Hematopoietic multipotent progenitor cell (in vitro differentiated cells): ENCODE measurements around the gene TMEM218. TPM values are rescaled to one million over a fixed set of nuclear protein-coding genes. Genes with fewer than 3 reads are reported as not detected.

Experiments
- DNase-seq, 3 donors: peaks; one replicate each; pipeline ENCODE4 v3.0.0-alpha.2; 2011 to 2015; ENCODE audit warnings: low read depth in 2 of 3, low spot score in 2 of 3
- total RNA-seq: library from RNA; depleted of rRNA; stranded (reverse); fragments of >200 nt; gene quantifications from one replicate; pipeline ENCODE4 v1.2.3, GENCODE V29; 2012

TMEM218 gene
- total RNA-seq: 38.2 TPM

DNA sequence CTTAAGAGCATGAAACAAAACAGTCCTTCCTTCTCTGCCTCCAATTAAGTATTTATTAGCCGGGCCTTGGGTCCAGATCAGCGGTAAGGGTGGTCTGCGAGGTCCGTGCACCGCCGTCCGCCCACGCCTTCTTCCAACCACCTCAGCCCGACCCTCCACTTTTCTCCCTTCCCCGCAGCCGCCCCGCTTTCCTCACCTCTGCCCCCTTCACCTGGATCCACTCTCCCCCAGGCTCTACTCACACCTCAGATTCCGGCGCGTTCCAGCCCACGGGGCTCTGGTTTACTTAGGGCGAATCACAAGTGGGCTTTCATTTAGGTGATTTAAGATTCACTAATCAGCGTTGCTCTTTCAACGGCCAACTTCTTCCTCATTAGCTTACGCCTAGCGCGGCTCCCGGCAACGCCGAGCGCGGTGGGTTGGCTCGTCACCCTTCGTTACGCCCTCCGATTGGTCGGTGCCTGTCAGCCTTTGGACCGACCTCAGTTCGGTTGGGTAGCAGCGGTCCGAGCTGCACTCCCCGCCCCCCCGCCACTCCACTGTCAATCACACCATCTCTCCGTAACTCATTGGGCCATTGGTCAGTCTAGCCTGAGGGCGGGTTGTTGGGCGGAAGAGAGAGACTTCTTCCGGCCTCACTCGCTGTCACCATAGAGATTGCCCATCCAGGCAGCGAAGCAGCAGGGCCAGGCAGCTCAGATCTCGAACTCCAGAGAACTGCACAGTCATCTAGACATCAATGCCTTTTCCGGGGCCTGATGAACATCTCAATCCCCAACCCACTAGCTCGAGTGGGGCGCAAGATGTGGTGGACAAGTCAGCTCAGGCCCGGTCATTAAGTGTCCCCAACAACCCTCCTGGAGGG is at the start of gene TMEM218:
Gene TMEM218 (minus strand): TSS at position 284 of the 865 bp plus-strand sequence. CDS start 9,385 bp downstream, outside the sequence.
- DNase-seq: peak; percentile 94 to 99 (median 99)

DNA sequence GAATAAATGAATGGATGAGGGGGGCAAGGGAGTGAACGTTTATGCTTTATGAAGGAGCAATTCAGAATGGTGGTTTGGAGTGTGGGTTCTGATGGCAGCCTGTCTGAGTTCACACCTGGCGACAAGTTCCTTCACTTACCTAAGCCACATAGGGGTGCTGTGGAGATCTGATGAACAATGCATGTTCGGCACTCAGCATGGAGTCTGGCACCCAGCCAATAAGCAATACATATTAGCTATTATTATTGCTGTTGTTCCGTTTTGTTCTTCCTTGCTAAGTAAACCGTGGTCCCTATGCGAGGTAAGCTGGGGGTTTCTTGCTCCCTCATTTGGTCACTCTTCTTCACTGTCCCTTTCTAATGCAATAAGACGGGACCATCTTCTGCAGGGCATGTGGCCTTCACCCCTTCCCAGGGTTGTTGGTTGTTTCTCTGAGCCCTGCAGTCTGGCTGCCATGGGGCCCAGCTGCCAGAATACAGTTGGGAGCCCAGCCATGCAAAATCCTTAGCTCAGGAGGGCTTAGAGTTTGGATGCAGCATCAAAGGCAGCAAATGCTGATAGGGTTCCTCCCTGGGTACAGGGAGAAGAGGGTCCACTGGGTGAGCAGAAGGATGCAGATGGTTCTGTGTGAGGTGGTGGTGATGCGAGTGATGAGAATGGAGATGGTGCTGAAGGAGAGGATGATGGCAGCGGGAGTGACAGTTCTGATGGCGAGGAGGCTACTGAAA is 46.7 kb upstream of the TMEM218 start:
- no peak for DNase-seq

DNA sequence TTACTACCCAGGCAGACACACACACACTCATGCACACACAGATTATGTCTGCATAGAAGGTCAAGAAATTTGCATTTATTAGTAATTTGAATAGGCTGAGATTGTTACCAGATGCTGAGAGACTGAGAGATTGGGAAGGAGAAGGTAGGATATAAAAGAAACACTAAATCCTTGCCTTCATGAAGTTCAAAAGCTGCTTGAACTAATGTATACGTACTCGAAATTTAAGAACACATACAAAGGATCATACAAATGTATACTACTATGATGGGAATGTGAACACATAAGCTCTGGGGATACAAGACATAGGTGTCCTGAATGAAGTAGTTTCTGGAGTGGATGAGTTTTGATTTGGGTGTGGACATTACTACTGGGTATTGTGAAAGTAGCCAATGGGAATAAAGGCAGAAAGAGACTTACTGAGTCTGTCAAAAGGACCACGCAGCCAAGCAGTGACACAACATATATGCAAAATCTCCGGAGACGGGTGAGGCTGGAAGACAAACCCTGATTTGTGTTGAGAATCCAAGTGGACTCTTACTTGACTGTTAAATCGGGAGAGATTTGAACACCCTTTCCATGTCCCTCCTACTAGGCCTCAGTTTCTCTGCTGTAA is 45.8 kb upstream of the TMEM218 start:
- no peak for DNase-seq

DNA sequence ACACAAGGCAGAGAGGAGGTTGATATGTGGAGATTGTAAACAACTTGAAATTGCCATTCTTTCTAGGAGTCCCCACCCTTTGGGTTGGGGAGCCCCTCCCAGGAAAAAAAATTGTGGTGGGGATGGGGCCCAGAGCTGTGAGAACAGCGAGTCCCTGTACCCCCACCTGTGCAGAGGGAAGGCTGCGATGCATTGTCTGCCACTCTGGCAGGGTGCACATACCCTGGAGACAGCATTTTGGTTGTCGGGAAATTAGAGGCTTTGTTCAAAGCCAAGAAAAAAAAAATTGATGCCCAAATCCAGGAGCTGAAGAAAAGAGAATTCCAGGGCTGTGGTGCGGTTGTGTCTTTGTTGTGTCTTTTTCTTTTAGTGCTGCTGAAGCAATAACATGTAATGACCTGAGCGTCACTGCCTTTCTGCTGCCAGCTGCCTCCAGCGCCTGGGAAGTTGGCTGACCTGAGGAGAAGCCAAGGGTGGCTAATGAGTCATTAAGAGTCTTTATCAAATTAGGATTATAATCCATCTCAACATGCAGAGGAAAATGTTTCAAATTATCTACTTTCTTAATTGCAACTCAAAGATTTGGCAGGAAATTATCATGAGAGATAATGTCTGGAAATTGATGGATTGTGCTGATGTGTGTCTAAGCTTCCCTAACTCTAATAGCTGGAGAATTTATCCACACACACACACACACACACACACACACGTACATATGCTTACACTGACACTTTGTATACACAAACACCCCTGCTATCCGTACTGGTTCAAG is 45.1 kb upstream of the TMEM218 start:
- no peak for DNase-seq

DNA sequence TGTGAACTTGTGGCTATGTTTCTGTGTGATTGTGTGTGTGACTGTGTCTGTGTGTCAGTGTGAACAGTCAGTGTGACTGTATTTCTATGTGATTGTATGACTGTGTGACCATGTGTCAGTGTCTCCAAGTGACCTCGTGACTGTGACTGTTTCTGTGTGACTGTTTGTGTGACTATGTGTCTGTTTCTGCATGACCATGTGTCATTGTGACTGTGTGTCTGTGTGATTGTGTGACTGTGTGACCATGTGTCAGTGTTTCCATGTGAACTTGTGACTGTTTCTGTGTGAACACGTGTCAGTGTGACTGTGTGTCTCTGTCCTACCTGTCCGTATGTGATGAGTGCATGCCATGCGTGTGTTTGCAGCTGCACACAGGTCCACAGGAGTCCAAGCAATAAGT is 44.3 kb upstream of the TMEM218 start:
- DNase-seq: no peak

DNA sequence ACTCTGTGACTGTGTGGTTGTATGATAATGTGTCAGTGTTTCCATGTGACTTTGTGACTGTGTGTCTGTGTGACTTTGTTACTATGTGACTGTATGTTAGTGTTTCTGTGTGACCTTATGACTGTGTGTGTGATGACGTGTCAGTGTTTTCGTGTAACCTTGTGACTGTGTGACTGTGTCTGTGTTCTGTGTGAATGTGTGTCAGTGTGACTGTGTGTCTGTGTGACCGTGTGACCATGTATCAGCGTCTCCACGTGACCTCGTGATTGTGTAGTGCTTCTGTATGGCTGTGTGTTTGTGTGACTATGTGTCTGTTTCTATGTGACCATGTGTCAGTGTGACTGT is 43.6 kb upstream of the TMEM218 start:
- no peak for DNase-seq

DNA sequence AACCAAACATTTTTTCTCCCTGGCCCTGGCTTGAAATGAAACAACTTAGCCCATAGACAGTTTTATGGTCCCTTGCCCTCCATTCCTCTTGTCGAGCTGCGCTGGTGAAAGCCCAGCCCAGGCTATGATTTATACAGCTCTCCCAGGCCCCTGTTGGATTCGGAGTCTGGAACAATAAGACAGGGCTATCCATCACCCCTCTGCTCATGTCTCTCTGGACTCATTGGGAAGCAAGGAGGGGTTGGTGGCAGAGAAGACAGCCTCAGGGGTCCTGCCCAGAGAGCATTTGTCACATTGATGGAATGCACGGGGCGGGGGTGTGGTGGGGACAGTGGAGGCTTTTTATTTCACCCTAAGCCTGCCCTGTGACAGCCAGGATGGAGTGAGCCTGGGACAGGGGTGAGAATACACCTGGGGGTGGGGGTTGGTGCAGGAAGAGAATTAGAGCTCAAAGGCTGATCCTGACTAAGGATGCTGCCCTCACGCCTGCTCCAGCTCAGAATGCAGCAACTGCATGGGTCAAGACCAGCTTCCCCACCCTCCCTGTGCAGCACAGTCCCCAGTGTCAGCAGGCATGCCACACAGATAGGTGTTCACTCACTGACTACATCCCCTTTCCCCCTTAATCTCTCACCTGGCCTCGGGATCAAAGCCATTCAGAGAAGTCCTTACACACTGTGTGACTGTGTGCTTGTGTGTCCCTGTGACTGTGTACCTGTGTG is 43.1 kb upstream of the TMEM218 start:
- no peak for DNase-seq

DNA sequence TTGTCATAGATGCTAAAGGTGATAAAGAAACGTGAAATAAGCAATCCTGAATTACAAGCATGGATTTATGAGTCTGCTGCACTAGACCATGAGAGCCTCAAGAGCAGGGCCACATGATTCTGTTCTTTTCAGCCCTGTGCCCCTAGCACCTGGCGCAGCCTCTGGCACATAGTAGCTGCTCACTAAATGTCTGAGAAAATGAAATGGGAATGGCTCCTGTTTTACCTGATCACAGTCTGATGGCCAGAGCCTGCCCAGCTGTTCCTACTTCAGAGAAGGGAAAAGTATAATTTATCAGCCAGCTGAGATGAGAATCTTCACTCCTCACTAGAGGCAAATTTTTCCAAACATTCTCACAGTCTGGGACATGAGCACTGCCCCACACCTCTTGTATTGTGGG is 42.4 kb upstream of the TMEM218 start:
- DNase-seq: no peak

DNA sequence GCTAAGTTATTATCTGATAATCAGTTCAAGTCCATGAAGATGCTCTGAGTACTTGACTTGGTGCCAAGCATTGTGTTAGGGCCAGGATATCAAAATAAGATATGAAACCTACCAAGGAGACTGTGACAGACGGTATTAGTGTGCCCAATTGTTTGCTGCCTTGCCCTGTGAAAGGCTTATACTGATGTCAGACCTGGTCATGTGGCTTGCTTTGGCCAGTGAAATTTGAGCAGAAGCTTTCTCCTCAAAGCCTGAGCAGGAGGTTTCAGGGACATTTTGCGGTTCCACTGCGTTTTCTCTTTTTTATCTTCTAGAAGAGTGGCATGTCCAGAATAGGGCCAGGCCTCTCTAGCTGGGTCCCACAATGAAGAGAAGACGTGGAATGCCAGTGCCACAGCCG is 37.3 kb upstream of the TMEM218 start:
- DNase-seq: no peak

DNA sequence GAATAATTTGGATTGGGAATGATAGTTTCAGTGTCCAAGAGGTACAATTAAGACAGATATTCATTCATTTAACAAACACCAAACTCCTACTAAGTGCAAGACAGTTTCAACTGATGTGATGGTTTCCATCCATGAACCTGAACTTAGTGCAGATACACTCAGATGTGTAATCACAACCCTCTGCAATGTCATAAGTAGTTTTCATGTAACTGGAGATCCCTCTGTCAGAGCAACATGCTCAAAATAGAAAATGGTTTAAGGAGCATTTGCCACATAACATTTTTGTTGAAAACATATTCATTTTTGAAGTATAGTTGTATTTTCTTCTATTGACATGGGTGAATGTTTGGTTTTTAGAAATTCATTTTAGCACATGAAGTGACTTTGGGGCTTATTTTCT is 36.6 kb upstream of the TMEM218 start:
- DNase-seq: no peak

DNA sequence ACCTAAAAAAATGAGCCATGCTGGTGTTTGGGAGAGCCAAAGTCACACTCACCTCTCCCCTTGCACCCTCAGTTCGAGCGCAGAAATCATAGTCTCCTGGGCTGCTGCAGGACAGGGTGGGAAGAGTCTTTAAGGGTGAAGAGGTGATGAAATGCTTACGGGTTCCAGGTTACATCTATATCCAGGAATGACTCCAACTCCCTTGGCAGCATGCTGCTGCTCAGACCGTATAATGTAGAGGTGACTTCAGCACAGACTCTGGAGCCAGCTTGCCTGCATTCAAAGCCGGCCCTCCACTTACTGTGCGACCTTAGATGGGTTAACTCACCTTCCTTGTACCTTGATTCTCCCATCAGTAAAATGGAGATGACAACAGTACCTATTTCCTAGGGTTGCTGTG is 35.9 kb upstream of the TMEM218 start:
- no peak for DNase-seq

DNA sequence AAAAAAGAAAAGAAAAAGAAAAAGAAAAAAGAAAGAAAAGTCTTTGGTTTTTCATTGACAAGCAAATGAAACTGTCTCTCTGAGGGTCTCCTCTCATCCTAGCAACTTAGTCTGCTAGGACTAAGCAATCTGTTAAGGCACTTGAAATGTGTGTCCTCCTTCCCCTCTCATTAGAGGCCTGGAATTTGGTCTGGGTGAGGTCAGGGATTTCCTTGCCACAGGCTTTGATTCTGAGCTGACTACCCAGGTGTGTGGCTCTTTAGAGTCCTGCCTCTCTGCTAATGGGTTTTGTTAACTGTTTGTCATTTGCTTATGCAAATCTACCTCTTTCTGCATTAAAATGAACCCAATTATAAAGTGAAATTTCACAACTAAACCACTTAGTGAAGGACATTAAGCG is 34.8 kb upstream of the TMEM218 start:
- DNase-seq: no peak

DNA sequence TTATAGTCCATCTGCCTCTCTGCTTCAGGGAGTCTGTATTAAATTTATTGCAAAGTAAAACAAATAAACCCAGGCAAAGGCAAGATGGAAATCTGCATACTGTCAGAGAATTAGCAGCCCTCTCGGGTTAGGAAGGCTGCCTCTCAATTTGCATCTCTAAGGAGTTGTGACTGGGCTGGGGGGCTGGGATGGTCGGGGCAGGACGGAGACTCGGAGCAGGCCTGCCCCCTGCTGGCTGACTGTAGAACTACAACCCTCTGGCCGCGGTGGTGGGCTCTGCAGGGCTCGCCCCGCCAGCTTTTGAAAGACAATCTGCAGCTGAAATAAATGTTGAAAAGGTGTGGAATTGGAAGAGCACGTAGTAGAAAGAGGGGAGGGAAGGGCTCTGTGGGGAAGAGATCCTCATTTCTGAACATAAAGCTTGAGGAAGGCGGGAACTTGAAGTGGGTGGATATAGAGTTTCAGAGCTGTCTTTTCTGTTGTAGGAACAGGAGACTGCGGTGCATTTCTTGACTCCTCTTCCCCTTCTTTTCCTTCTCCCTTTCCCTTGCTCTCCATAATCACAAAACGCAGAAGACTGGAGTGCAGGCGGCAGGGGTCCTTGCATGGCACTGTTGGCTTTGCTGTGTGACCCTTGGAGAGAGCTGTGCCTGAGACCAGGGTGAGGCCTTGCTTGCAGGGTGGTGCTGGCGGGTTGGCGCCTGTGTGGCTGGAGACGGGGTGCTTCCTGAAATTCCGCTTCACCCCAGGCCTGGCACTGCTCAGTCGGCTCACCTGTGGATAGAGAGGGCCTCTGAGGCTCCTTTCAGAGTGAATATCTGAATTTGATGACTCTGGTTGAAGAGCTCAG is 30.5 kb upstream of the TMEM218 start:
- peak; percentile 40 to 55 (median 42) for DNase-seq

DNA sequence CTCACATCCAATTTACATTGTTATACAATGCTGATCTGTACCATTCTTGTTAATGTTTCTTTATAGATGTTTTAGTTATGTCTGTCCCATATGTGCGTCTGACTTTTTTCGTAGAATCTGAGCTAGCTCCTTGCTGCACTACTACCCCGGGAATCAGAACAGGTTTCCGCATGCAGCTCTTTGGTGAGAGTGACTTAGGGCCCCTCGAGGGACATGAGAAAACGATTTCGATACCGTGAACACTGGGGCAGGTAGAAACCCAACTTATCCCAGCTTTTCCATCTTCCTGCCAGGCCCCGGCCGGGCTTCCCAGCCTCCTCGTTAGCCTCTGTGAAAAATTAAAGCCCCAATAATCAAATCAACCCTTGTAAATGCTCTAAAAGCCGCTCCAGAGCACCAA is 29.8 kb upstream of the TMEM218 start:
- no peak for DNase-seq

DNA sequence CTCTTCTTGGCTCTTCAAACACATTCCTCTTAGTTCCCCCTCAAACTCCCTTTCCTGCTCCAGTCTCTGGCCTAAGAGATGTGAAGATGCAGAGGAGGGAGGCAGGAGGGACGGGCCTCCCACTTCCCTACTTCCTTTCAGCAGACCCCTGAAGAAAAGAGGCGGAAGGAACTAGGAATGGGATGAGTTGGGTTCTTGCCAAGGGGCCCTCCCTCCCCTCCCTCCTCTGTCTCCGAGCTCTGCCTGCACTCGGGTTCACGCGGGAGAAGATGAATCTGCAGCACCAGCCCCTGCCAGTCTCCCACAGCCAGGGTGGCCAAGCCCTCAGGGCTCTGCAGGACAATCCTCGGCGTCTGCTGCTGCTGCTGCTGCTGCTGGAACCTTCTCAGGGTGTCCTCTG is 28.8 kb upstream of the TMEM218 start:
- no peak for DNase-seq

DNA sequence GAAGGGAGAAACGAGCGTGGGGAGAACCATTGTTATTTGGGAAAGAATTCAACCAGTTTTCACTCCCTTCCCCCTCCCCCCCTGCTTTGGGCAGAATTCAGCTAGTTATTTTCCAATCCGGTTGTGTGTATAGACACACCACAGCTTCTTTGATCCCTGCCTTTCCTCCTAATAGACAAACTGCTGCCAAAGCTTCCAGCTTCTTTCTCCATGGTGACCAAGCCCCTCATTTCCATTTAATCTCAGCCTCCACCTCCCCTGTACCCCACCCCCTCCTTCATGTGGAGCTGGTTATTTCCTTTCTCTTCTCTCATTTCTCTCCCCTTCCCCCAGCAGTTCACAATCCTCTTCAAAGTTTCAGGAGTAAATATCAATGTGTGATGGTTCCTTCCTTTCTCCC is 28.4 kb upstream of the TMEM218 start:
- DNase-seq: no peak

DNA sequence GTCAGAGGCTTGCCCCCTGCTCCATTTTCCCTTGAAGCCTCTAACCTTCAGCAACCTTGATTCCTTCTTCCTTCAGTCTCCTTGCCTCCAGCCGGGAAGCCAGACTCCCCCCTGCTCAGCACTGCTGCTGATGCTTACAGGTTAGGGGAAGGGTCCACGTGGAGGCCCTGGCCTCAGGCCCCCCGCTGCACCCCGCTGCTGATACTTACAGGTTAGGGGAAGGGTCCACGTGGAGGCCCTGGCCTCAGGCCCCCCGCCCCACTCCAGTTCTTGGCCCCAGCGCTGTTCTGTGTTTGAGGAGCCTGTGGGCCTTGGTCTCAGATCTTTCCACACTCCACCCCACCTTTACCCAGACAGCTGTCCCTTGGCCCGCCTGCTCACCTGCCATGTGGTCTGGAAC is 27.5 kb upstream of the TMEM218 start:
- no peak for DNase-seq

DNA sequence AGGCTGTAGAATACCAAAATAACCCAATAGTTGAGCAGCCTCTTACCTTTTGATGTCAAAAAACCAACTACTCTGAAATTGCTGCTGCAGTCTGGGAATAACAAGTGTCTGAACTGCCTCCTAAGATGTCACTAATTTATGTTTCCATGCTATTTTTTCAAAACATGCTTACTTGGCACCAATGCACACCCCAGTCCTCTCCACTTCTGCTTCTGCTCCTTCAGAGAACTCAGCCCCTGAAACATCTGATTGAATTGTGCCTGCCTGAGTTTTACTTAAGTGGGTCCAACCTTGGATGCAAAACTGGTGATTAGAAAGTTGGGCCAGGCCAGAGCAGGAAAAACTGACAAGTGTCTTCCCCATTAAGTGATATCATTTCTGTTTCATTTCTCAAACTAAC is 24.6 kb upstream of the TMEM218 start:
- DNase-seq: no peak

DNA sequence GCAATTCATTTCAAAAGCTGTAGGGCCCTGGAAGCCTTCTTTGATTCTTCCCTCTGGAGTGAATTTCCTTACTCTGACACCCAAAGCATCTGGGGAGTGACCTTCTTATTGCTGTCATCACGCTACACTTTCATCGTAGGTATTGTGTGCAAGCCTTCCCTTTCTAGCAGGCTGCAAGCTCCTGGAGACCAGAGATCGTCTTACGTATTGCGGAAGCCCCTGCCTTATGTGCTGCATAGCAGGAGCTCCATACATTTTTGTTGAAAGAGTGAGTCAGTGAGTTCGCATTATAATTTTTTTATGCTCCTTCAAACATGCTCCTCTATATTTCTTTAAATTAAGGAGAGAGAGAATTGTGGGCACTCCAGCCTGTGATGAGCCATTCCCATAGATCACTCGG is 21.2 kb upstream of the TMEM218 start:
- DNase-seq: no peak
